Lower leg skin (tissue), 3 donors: Measurements from ENCODE around the gene ENAH.

ENCODE experiments used
- CTCF ChIP-seq, 3 donors: fragments of 450-650 bp; IDR thresholded peaks; one replicate each; pipeline ENCODE4 v1.5.1; 2016; ENCODE audit warnings: antibody characterized with exemption in 3 of 3, mild to moderate bottlenecking in 3 of 3, moderate library complexity in 2 of 3
- POLR2A ChIP-seq, 2 donors: fragments of 450-650 bp; IDR thresholded peaks; one replicate each; pipeline ENCODE4 v1.6.1; 2016 to 2017; ENCODE audit warnings: antibody characterized with exemption in 2 of 2, mild to moderate bottlenecking in 1 of 2, moderate library complexity in 1 of 2

GRCh38 chr1:225654688-225655508, 2.0 kb upstream of the ENAH start:
- TF ChIP-seq POLR2A (IDR thresholded peaks at IDR 0.05) (no peak), CTCF (IDR thresholded peaks at IDR 0.05) (no peak)
